H4 (cell line): ENCODE results near the gene ZDHHC15. TPM values are rescaled to one million over a fixed set of nuclear protein-coding genes. Genes with fewer than 3 reads are reported as not detected.

Source experiments
- total RNA-seq: library from RNA; depleted of rRNA; stranded (reverse); fragments of >200 nt; shearing (Covaris generic); gene quantifications from 2 replicates; pipeline ENCODE4 v1.2.3, GENCODE V29; 2014; rRNA removed

The ZDHHC15 gene
- total RNA-seq, 1 experiment from 2014 or later: 0.27 TPM

Other genes with a start within 250 kb of the ZDHHC15 start
- 12.3 and 27.2 TPM in 2 replicates for gene UPRT, start 249.0 kb downstream of the ZDHHC15 start, total RNA-seq